Omental fat pad (tissue), 4 donors: ENCODE results near the gene MDP1. TPM values are rescaled to one million over a fixed set of nuclear protein-coding genes. Genes with fewer than 3 reads are reported as not detected.

Experiments used
- ATAC-seq: fragments of 150-250 bp; one replicate; pipeline ENCODE4 v1.9.1; 2016; ENCODE audit warnings: mild to moderate bottlenecking, moderate library complexity; ENCODE audit not compliant: low FRiP score
- DNase-seq: peaks from one replicate; pipeline ENCODE4 v3.0.0-alpha.2; 2019; ENCODE audit warnings: low spot score
- total RNA-seq, 4 donors: library from RNA; depleted of rRNA; stranded (reverse); fragments of >200 nt; gene quantifications; one replicate each; pipeline ENCODE4 v1.1.0, GENCODE V29; 2016
- TF ChIP-seq, protein P1 (sequence below), 3 donors: fragments of 450-650 bp; IDR thresholded peaks; one replicate each; pipeline ENCODE4 v1.5.1; 2016 to 2017; ENCODE audit warnings: antibody characterized with exemption in 3 of 3, mild to moderate bottlenecking in 3 of 3, moderate library complexity in 2 of 3

The MDP1 gene
- total RNA-seq, 4 donors from 2014 or later: 9.0 to 18.1 (median 12.5) TPM

DNA sequence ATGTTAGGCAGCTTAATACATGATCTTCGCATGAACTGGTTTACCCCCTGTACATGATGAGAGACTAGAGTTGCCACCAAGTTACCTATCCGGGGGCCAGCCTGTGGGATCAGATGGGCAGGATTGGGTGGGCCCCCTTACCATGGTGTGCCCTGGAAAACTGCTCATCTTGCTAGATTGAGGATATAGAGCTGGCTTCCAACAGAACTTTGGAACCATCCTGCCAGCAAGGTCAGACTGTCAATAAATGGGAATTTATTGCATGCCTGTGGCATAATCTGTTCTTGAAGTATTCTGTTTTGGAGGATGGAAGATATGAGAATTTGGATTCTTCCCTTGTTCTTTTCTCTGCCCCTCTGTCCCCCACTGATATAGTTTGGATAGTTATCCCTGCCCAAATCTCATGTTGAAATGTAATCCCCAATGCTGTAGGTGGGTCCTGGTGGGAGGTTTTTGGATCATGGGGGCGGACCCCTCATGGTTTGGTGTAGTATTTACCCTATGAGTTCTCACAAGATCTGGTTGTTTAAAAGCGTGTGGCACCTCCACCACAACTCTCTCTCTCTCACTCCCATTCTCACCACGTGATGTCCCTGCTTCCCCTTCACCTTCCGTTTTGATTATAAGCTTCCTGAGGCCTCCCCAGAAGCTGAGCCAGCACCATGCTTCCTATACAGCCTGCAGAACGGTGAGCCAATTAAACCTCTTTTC, 16.9 kb downstream of the MDP1 start:
- TF ChIP-seq, protein P1, sequence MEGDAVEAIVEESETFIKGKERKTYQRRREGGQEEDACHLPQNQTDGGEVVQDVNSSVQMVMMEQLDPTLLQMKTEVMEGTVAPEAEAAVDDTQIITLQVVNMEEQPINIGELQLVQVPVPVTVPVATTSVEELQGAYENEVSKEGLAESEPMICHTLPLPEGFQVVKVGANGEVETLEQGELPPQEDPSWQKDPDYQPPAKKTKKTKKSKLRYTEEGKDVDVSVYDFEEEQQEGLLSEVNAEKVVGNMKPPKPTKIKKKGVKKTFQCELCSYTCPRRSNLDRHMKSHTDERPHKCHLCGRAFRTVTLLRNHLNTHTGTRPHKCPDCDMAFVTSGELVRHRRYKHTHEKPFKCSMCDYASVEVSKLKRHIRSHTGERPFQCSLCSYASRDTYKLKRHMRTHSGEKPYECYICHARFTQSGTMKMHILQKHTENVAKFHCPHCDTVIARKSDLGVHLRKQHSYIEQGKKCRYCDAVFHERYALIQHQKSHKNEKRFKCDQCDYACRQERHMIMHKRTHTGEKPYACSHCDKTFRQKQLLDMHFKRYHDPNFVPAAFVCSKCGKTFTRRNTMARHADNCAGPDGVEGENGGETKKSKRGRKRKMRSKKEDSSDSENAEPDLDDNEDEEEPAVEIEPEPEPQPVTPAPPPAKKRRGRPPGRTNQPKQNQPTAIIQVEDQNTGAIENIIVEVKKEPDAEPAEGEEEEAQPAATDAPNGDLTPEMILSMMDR (IDR thresholded peaks at IDR 0.05): no peak
- no peak for ATAC-seq
- DNase-seq: no peak

DNA sequence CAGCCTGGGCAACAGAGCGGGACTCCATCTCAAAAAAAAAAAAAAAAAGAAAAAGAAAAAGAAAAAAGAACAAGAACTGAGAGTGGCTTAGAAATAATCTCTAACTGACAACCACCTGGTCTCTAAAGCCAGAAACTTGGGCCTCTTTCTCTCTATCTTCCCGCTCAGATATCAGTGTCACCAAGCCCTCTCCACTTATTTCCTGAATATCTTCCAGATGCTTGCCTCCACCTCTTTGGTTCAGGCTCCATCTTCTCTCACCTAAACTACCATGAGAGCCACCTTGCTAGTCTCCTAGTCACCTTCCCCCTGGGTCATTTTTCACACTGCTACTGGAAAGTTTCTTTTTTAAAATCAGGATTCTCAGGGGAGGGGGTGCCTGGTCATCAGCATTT, 18.8 kb downstream of the MDP1 start:
- TF ChIP-seq, protein P1 (IDR thresholded peaks at IDR 0.05): no peak
- no peak for DNase-seq
- no peak for ATAC-seq

DNA sequence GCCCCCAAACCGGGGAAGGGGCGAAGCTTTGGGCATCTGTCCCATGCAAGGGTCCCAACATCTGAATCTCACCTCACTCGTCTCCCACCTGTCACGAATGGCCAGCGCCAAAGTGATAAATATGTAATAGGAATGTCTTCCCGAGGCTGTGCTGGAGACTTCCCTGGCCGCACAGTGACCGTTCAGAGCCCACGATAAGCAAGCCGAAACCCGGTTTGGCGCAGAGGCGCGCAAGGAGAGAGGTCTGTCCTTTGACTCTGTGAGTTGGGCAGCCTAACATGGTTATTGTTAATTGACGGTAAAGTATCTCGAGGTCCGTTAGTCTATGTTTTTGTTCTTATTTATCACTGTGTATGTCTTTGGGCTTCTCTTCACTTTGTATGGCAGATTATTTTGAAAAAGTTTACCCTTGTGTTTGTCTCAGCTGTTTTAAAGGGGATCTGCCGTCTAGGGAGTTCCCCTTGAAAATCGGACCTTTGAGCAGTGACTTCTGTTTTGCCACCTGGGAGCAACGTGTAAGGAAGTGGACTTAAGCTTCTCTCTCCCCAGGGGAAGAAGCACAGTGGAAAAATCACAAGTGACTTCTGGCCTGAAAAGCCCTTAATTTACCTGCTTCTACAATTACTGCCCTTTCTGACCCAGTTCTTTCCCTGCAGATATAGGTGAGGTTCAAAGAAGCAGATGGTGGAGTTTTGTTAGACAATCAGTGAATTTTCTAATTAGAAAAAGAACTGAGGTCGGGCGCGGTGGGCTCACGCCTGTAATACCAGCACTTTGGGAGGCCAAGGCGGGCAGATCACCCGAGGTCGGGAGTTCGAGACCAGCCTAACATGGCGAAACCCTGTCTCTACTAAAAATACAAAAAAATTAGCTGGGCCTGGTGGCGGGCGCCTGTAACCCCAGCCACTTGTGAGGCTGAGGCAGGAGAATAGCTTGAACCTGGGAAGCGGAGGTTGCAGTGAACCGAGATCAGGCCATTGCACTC, 19.5 kb downstream of the MDP1 start:
- ATAC-seq: peak; percentile 14
- TF ChIP-seq, protein P1 (IDR thresholded peaks at IDR 0.05): no peak
- DNase-seq: no peak

DNA sequence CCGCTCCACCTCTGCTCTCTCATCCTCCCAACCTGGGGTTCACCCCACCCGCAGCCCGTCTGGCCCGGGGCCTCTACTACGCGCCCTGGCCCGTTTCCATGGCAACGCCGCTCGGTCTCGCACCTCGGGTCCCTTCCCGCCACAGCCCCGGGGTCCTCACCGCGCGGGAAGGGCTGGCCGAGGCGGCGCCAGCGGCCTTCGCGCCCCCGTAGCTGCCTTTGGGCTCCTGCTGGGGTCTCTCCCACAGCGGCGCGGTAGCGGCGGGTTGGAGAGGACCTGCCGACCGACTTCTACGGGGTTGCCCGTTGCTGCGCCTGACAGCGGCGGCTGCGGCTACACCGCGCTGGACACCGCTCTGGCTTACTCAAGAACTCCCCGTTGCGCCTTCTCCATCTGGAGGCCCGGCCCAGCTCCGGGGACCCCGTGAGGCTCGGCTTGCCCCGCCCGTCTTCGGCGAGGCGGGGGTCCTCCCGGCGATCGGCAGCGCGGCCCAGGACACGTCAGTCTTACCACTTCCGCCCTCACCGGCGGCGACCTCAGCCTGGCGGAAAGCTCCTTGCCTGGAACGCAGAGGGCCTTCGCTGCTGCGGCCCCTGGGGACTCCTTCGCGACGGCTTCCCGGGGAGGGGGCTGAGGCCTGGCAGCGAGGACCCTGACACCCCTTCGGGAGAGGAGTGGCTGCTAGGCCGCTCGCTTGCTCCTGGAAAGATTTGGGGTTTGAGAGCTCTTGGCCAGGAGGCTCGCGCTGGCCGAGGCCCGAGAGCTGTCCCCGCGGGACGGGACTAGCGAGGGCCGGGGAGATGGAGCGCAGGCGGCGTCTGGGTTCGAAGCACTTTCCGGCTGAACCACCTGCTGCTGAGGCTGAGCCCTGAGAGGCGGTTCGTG, 20.4 kb downstream of the MDP1 start, which contains the start of gene TM9SF1:
Gene TM9SF1, minus strand, starts transcription at position 256 of the 885 bp plus-strand sequence. CDS start 422 bp downstream, outside the sequence.
- TF ChIP-seq, protein P1 (IDR thresholded peaks at IDR 0.05): no peak
- DNase-seq (peak; percentile 57), ATAC-seq (peak; percentile 95)

DNA sequence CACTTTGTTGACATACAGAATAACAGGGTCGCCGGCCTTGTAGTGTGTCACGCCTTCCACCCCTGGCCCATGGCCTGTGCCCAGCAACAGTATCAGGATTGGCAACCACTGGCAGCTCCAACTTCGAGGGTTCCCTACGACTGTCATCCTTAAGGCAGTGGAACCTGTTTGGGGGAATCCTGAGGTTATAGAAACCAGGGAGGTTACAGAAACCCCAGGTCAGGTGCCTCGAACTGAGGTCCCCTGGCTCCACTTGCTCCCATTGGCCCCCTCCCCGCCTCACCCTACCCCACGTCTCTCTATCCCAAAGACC, 21.0 kb downstream of the MDP1 start:
- no peak for ATAC-seq
- DNase-seq: no peak
- TF ChIP-seq, protein P1 (IDR thresholded peaks at IDR 0.05): no peak

DNA sequence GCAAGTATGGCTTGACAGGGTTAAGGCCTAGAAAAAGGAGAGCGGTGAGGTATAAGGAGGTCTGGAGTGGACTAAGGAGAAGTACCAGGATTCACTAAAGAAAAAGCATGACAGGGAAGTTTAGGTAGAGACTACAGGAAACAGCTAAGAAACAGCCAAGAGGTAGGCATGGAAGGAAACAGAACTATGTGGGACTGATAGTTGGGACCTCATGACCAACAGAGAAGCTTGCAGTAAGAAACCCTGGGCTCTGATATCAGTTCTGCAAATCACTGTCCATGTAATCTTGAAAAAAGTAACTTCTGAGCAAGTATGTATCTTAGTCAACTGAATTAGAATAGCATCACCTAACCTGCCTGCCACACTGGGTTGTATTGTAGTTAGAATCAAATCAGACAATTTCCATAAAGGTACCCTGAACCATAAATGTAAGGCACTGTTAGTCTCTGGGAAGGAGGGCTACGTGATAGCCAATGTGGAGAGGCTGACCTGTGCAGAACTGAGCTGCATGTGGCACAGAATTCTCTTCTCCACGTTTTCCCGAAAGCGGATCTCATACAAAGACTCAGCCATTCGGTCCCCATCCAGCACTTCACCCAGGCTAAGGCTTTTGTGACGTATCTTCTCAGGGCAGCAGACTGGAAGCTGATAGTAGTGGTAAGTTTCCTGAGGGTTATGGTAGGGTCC, 21.5 kb downstream of the MDP1 start:
- TF ChIP-seq, protein P1 (IDR thresholded peaks at IDR 0.05): no peak
- DNase-seq (no peak), ATAC-seq (no peak)
